Measurements from ENCODE around the gene KCNA5. TPM values are rescaled to one million over a fixed set of nuclear protein-coding genes. Genes with fewer than 3 reads are reported as not detected.

KCNA5 gene
- total and polyA plus RNA-seq, 2 experiments from 2014 or later = 0.31 to 0.44 TPM

- H3K27me3 Mint-ChIP-seq (ENCODE audit: insufficient read depth, low read depth, poor library complexity) = peaks cover 4% of the 10 kb centered on the region
- peaks cover 6% of the 10 kb centered on the region for H3K4me1 Mint-ChIP-seq
- H3K4me3 Mint-ChIP-seq = no peak overlapping the region
- H3K36me3 Mint-ChIP-seq (ENCODE audit: low read depth) = no peaks in the 10 kb centered on the region
- Histone ChIP-seq H3K4me1 (ENCODE audit: insufficient read depth) (no peaks in the 10 kb centered on the region), H3K79me2 (replicated peaks; ENCODE audit: insufficient read depth) (no peaks in the 10 kb centered on the region), H3F3A (replicated peaks; ENCODE audit: low read depth) (no peaks in the 10 kb centered on the region), H3K36me3 (ENCODE audit: insufficient read depth) (no peaks in the 10 kb centered on the region), H3K27ac (ENCODE audit: low read depth) (no peak overlapping the region), H3K9me2 (ENCODE audit: insufficient read depth) (no peaks in the 10 kb centered on the region), H3K4me2 (no peak overlapping the region), H3K4me3 (no peak overlapping the region), H2AFZ (no peak overlapping the region), H4K20me1 (replicated peaks; ENCODE audit: insufficient read depth) (no peaks in the 10 kb centered on the region), H3K27me3 (ENCODE audit: insufficient read depth) (no peaks in the 10 kb centered on the region)
- no peak for ATAC-seq
- H3K27ac Mint-ChIP-seq = no peak overlapping the region
- TF ChIP-seq JUNB (IDR thresholded peaks at IDR 0.05; ENCODE audit: unreplicated experiment) = no peak
- no peak for TF ChIP-seq CTCF (conservative IDR thresholded peaks at IDR 0.05; ENCODE audit: low read depth in 2 of 2)
- TF ChIP-seq ZNF114 (CRISPR knock-in tag; IDR thresholded peaks at IDR 0.05) = no peak
- TF ChIP-seq ZNF462 (CRISPR knock-in tag; IDR thresholded peaks at IDR 0.05) = no peak
- peaks cover 2% of the 10 kb centered on the region; the same call in 1 of the 3 replicates for H3K9me3 Mint-ChIP-seq
- no peak for DNase-seq (ENCODE audit: low spot score)
Measured at GRCh38 chr12:5013266-5013730, 30.4 kb upstream of the KCNA5 start.

GRCh38 chr12:5014269-5014668 is 29.4 kb upstream of the KCNA5 start:
- Histone ChIP-seq H4K20me1 (replicated peaks; ENCODE audit: insufficient read depth) (no peaks in the 10 kb centered on the region), H2AFZ (no peak overlapping the region), H3K36me3 (ENCODE audit: insufficient read depth) (no peaks in the 10 kb centered on the region), H3K27me3 (ENCODE audit: insufficient read depth) (no peaks in the 10 kb centered on the region), H3K4me2 (no peak overlapping the region), H3F3A (replicated peaks; ENCODE audit: low read depth) (no peaks in the 10 kb centered on the region), H3K79me2 (replicated peaks; ENCODE audit: insufficient read depth) (no peaks in the 10 kb centered on the region), H3K4me1 (ENCODE audit: insufficient read depth) (no peaks in the 10 kb centered on the region), H3K4me3 (no peak overlapping the region), H3K27ac (ENCODE audit: low read depth) (no peak overlapping the region), H3K9me2 (ENCODE audit: insufficient read depth) (no peaks in the 10 kb centered on the region)
- no peak overlapping the region for H3K27ac Mint-ChIP-seq
- peaks cover 6% of the 10 kb centered on the region for H3K27me3 Mint-ChIP-seq (ENCODE audit: insufficient read depth, low read depth, poor library complexity)
- peaks cover 2% of the 10 kb centered on the region; the same call in 1 of the 3 replicates for H3K9me3 Mint-ChIP-seq
- H3K4me1 Mint-ChIP-seq = peaks cover 6% of the 10 kb centered on the region
- no peak for ATAC-seq
- DNase-seq (ENCODE audit: low spot score) = no peak
- no peak overlapping the region for H3K4me3 Mint-ChIP-seq
- no peaks in the 10 kb centered on the region for H3K36me3 Mint-ChIP-seq (ENCODE audit: low read depth)
- no peak for TF ChIP-seq ETS1 (IDR thresholded peaks at IDR 0.05)
- TF ChIP-seq POLR2AphosphoS5 (IDR thresholded peaks at IDR 0.05; ENCODE audit: low read depth) = no peak
- TF ChIP-seq ZNF114 (CRISPR knock-in tag; IDR thresholded peaks at IDR 0.05) = no peak
- TF ChIP-seq CREB1 (CRISPR knock-in tag; IDR thresholded peaks at IDR 0.05; ENCODE audit: low read depth) = no peak

All from GM23338 (cell line).